Mammary epithelial cell (primary cell): ENCODE results near the gene NID1.

Source experiments
- CTCF ChIP-seq, 2 donors: IDR thresholded peaks in 1 of 2; conservative IDR thresholded peaks in 1 of 2; 2 replicates each; pipeline ENCODE4 v1.5.1; 2011 to 2012; ENCODE audit warnings: inconsistent platforms in 2 of 2, low read length in 2 of 2, mild to moderate bottlenecking in 2 of 2, control low read depth in 1 of 2, low read depth in 1 of 2; ENCODE audit not compliant: insufficient read depth in 1 of 2; ENCODE audit errors: extremely low read depth in 1 of 2
- EZH2 ChIP-seq: IDR thresholded peaks from 2 replicates; pipeline ENCODE4 v1.6.1; 2012; ENCODE audit warnings: low read length, inconsistent platforms, borderline replicate concordance

- no peak for TF ChIP-seq CTCF (conservative IDR thresholded peaks at IDR 0.05 in 1 of 2, IDR thresholded peaks at IDR 0.05 in 1 of 2; ENCODE audit: extremely low read depth in 1 of 2, insufficient read depth in 1 of 2, low read depth in 1 of 2, low read length in 2 of 2)
- TF ChIP-seq EZH2 = no peak
These were observed 78.0 kb downstream of the NID1 start for GRCh38 chr1:235986869-235987268.
